Panc1 (cell line): ENCODE data around the gene DPYD.

Experiments used
- CTCF ChIP-seq: fragments of 450-650 bp; IDR thresholded peaks from 2 replicates; pipeline ENCODE4 v1.5.1; 2017; ENCODE audit warnings: mild to moderate bottlenecking
- POLR2AphosphoS5 ChIP-seq: IDR thresholded peaks from 2 replicates; pipeline ENCODE4 v1.6.1; 2012; ENCODE audit warnings: mild to moderate bottlenecking, low read depth, low read length, moderate library complexity
- REST ChIP-seq, 2 experiments: IDR thresholded peaks; 2 replicates each; pipeline ENCODE4 v1.6.1; 2011 to 2012; ENCODE audit warnings: low read depth in 2 of 2, control low read depth in 1 of 2, low read length in 1 of 2, mild to moderate bottlenecking in 1 of 2, moderate library complexity in 1 of 2; ENCODE audit not compliant: insufficient read depth in 1 of 2
- SIN3A ChIP-seq: IDR thresholded peaks from 2 replicates; pipeline ENCODE4 v1.6.1; 2012; ENCODE audit warnings: low read depth, mild to moderate bottlenecking, low read length, moderate library complexity, borderline replicate concordance; ENCODE audit not compliant: insufficient read depth
- TCF7L2 ChIP-seq: IDR thresholded peaks from 2 replicates; pipeline ENCODE4 v1.6.1; 2011; ENCODE audit warnings: mild to moderate bottlenecking, low read depth, low read length, inconsistent platforms

- no peak for TF ChIP-seq POLR2AphosphoS5
- TF ChIP-seq CTCF, result no peak
- no peak for TF ChIP-seq TCF7L2
- TF ChIP-seq REST (IDR thresholded peaks at IDR 0.05; ENCODE audit: insufficient read depth in 1 of 2, low read depth in 2 of 2, low read length in 1 of 2), result no peak
- no peak for TF ChIP-seq SIN3A
These were observed 349.1 kb downstream of the DPYD start for GRCh38 chr1:97571760-97572159.
